ENCODE results near the gene OCA2.

OCA2 gene

GRCh38 chr15:28116521-28117431, 17.7 kb upstream of the OCA2 start:
- peaks cover 84% of the 10 kb centered on the region for H3K36me3 ChIP-seq
- H3K27ac ChIP-seq: no peak overlapping the region
- no peaks in the 10 kb centered on the region for H3K27me3 ChIP-seq (ENCODE audit: insufficient read depth, low read depth, severe bottlenecking)
- H3K9me3 ChIP-seq (ENCODE audit: severe bottlenecking): no peaks in the 10 kb centered on the region
- TF ChIP-seq CTCF (IDR thresholded peaks at IDR 0.05; ENCODE audit: low read depth, low read length): no peak
- no peak for DNase-seq
- no peak overlapping the region for H3K4me3 ChIP-seq (ENCODE audit: low read depth, low read length)

- no peaks in the 10 kb centered on the region for H3K27me3 ChIP-seq (ENCODE audit: insufficient read depth, low read depth, severe bottlenecking)
- no peak for TF ChIP-seq CTCF (IDR thresholded peaks at IDR 0.05; ENCODE audit: low read depth, low read length)
- no peak overlapping the region for H3K27ac ChIP-seq
- no peak overlapping the region for H3K4me3 ChIP-seq (ENCODE audit: low read depth, low read length)
- no peaks in the 10 kb centered on the region for H3K9me3 ChIP-seq (ENCODE audit: severe bottlenecking)
- H3K36me3 ChIP-seq: peaks cover 87% of the 10 kb centered on the region
- DNase-seq: no peak
Measured at GRCh38 chr15:28115871-28116270, 16.8 kb upstream of the OCA2 start.

- no peak overlapping the region for H3K4me3 ChIP-seq (ENCODE audit: low read depth, low read length)
- TF ChIP-seq CTCF (IDR thresholded peaks at IDR 0.05; ENCODE audit: low read depth, low read length): no peak
- peaks cover 78% of the 10 kb centered on the region for H3K36me3 ChIP-seq
- no peak for DNase-seq
- no peaks in the 10 kb centered on the region for H3K9me3 ChIP-seq (ENCODE audit: severe bottlenecking)
- H3K27ac ChIP-seq: no peak overlapping the region
- H3K27me3 ChIP-seq (ENCODE audit: insufficient read depth, low read depth, severe bottlenecking): no peaks in the 10 kb centered on the region
Measured at GRCh38 chr15:28114721-28115622, 15.9 kb upstream of the OCA2 start.

GRCh38 chr15:28114114-28114455, 15.0 kb upstream of the OCA2 start:
- peaks cover 72% of the 10 kb centered on the region for H3K36me3 ChIP-seq
- TF ChIP-seq CTCF (IDR thresholded peaks at IDR 0.05; ENCODE audit: low read depth, low read length): no peak
- no peaks in the 10 kb centered on the region for H3K9me3 ChIP-seq (ENCODE audit: severe bottlenecking)
- H3K27me3 ChIP-seq (ENCODE audit: insufficient read depth, low read depth, severe bottlenecking): no peaks in the 10 kb centered on the region
- no peak overlapping the region for H3K4me3 ChIP-seq (ENCODE audit: low read depth, low read length)
- no peak overlapping the region for H3K27ac ChIP-seq
- no peak for DNase-seq

GRCh38 chr15:28113394-28114113, 14.4 kb upstream of the OCA2 start:
- TF ChIP-seq CTCF (IDR thresholded peaks at IDR 0.05; ENCODE audit: low read depth, low read length): no peak
- no peaks in the 10 kb centered on the region for H3K9me3 ChIP-seq (ENCODE audit: severe bottlenecking)
- peaks cover 66% of the 10 kb centered on the region for H3K36me3 ChIP-seq
- no peak overlapping the region for H3K4me3 ChIP-seq (ENCODE audit: low read depth, low read length)
- no peak overlapping the region for H3K27ac ChIP-seq
- H3K27me3 ChIP-seq (ENCODE audit: insufficient read depth, low read depth, severe bottlenecking): no peaks in the 10 kb centered on the region
- DNase-seq: no peak
